GM12892 (cell line): ENCODE results near the gene KITLG.

Source experiments
- POLR2A ChIP-seq: IDR thresholded peaks from 2 replicates; pipeline ENCODE4 v1.6.1; 2011; ENCODE audit warnings: low read depth, low read length, control low read depth
- POLR2AphosphoS5 ChIP-seq: IDR thresholded peaks from 2 replicates; pipeline ENCODE4 v1.6.1; 2011; ENCODE audit warnings: low read depth, low read length, control low read depth
- TAF1 ChIP-seq: IDR thresholded peaks from 2 replicates; pipeline ENCODE4 v1.6.1; 2011; ENCODE audit warnings: low read depth, mild to moderate bottlenecking, control low read depth, low read length, borderline replicate concordance

- TF ChIP-seq POLR2A (no peak), POLR2AphosphoS5 (no peak), TAF1 (no peak)
These were observed 7.3 kb downstream of the KITLG start for GRCh38 chr12:88572781-88573549.
